Measurements from ENCODE around the gene RHEB. TPM values are rescaled to one million over a fixed set of nuclear protein-coding genes. Genes with fewer than 3 reads are reported as not detected.

RHEB gene
- total and polyA plus RNA-seq, 2 experiments from 2014 or later = 127 to 157 TPM

DNA sequence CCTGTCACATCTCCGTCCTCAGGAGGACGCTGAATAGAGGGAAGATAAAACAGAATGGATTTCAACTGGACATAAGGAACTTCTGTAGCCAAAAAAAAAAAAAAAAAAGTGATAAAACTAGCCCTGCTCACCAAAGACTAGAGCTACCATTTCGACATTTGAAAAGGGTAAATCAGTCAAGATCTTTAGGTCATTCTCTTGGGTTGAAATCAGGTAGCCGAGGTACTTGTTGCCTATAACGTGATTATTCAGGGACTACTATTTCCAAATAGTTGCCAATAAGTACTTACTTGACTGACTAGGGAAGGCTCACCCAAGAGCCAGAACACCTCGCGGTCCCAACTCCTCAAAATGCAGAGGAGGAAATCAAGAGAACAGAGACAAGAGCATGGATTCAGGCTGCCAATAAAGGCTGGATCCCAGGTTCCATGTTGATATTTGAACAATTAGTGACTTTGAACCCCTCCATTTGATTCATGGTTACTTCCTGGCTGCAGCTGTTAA is 2.0 kb downstream of the RHEB start:
- Histone ChIP-seq H3K27ac (no peak overlapping the region), H3K4me3 (peak overlapping the region; percentile 99), H3K27me3 (no peaks in the 10 kb centered on the region), H3K36me3 (no peaks in the 10 kb centered on the region), H3K4me1 (ENCODE audit: low read depth) (peaks cover 6% of the 10 kb centered on the region), H3K9me3 (ENCODE audit: low read depth) (no peaks in the 10 kb centered on the region)
- DNase-seq (ENCODE audit: low read depth in 1 of 2, low spot score in 1 of 2) = peak in 1 of 2 donors; percentile 18
- TF ChIP-seq, protein P1, sequence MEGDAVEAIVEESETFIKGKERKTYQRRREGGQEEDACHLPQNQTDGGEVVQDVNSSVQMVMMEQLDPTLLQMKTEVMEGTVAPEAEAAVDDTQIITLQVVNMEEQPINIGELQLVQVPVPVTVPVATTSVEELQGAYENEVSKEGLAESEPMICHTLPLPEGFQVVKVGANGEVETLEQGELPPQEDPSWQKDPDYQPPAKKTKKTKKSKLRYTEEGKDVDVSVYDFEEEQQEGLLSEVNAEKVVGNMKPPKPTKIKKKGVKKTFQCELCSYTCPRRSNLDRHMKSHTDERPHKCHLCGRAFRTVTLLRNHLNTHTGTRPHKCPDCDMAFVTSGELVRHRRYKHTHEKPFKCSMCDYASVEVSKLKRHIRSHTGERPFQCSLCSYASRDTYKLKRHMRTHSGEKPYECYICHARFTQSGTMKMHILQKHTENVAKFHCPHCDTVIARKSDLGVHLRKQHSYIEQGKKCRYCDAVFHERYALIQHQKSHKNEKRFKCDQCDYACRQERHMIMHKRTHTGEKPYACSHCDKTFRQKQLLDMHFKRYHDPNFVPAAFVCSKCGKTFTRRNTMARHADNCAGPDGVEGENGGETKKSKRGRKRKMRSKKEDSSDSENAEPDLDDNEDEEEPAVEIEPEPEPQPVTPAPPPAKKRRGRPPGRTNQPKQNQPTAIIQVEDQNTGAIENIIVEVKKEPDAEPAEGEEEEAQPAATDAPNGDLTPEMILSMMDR (IDR thresholded peaks at IDR 0.05; ENCODE audit: low read depth, low read length) = no peak

DNA sequence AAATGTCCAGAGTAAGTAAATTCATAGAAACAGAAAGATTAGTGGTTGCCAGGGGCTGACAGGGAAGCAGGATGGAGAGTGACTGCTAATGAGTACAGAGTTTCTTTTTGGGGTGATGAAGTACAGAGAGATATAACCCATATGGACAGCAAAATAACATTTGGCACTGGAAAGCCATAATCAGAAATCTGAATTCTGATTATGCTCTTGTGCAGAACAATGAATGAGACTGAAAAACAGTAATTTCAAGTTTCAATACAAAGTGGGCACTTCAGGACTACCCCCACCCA is 4.5 kb downstream of the RHEB start:
- no peak overlapping the region for H3K4me3 ChIP-seq
- no peak overlapping the region for H3K27ac ChIP-seq
- no peak for DNase-seq (ENCODE audit: low read depth in 1 of 2, low spot score in 1 of 2)
- no peaks in the 10 kb centered on the region for H3K27me3 ChIP-seq
- H3K9me3 ChIP-seq (ENCODE audit: low read depth) = no peaks in the 10 kb centered on the region
- TF ChIP-seq, protein P1 (IDR thresholded peaks at IDR 0.05; ENCODE audit: low read depth, low read length) = no peak
- peaks cover 14% of the 10 kb centered on the region for H3K4me1 ChIP-seq (ENCODE audit: low read depth)
- H3K36me3 ChIP-seq = no peaks in the 10 kb centered on the region

GRCh38 chr7:151514461-151515275 is 5.0 kb downstream of the RHEB start:
- peaks cover 14% of the 10 kb centered on the region for H3K4me1 ChIP-seq (ENCODE audit: low read depth)
- no peak for DNase-seq (ENCODE audit: low read depth in 1 of 2, low spot score in 1 of 2)
- H3K4me3 ChIP-seq = no peak overlapping the region
- no peaks in the 10 kb centered on the region for H3K27me3 ChIP-seq
- no peak overlapping the region for H3K27ac ChIP-seq
- TF ChIP-seq, protein P1 (IDR thresholded peaks at IDR 0.05; ENCODE audit: low read depth, low read length) = no peak
- H3K36me3 ChIP-seq = no peaks in the 10 kb centered on the region
- no peaks in the 10 kb centered on the region for H3K9me3 ChIP-seq (ENCODE audit: low read depth)

DNA sequence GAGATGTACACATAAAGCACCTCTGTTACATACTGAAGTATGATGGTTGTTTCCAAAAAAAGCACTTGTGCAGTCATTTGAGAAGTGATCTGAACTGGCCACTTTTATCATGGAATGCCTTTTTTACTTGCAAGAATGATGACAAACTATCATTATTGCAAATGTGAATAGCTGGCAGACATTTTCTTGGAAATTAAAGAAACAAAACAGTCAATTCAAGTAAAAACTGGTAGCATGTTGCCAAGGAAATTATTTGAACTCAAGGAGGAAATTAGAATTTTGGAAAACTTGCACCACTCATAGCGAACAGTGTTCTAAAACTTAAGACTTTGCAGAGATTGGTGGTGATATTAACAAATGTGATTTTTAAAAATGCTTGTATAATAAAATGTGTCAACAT is 6.6 kb downstream of the RHEB start:
- Histone ChIP-seq H3K4me1 (ENCODE audit: low read depth) (peaks cover 26% of the 10 kb centered on the region), H3K27me3 (no peaks in the 10 kb centered on the region), H3K9me3 (ENCODE audit: low read depth) (no peaks in the 10 kb centered on the region), H3K36me3 (no peaks in the 10 kb centered on the region), H3K27ac (peak overlapping the region; percentile 66), H3K4me3 (no peak overlapping the region)
- no peak for DNase-seq (ENCODE audit: low read depth in 1 of 2, low spot score in 1 of 2)
- TF ChIP-seq, protein P1 (IDR thresholded peaks at IDR 0.05; ENCODE audit: low read depth, low read length) = no peak

DNA sequence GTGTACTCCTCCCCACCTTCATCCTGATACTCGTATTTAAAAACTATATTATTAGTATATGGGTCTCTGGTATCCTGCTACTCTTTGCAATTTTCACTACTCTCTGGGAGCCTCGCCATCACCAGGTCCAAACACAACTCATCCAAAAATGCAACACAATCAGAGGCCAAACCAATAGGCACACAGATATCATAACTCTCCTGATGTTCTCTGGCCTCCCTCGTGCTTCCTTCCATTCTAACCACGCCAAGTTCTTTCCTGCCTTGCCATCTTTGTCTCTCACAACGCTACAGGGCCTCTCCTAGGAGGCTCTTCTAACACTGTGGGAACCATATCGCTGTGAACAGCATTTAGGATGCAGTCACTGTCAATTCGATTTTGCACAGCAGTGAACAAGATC is 7.3 kb downstream of the RHEB start:
- peak overlapping the region; percentile 66 for H3K27ac ChIP-seq
- TF ChIP-seq, protein P1 (IDR thresholded peaks at IDR 0.05; ENCODE audit: low read depth, low read length) = no peak
- no peaks in the 10 kb centered on the region for H3K36me3 ChIP-seq
- H3K4me1 ChIP-seq (ENCODE audit: low read depth) = peaks cover 26% of the 10 kb centered on the region
- H3K4me3 ChIP-seq = no peak overlapping the region
- no peaks in the 10 kb centered on the region for H3K9me3 ChIP-seq (ENCODE audit: low read depth)
- peak in 1 of 2 donors; percentile 23 for DNase-seq (ENCODE audit: low read depth in 1 of 2, low spot score in 1 of 2)
- no peaks in the 10 kb centered on the region for H3K27me3 ChIP-seq
